ENCODE data around the gene EXOC3L1.

DNA sequence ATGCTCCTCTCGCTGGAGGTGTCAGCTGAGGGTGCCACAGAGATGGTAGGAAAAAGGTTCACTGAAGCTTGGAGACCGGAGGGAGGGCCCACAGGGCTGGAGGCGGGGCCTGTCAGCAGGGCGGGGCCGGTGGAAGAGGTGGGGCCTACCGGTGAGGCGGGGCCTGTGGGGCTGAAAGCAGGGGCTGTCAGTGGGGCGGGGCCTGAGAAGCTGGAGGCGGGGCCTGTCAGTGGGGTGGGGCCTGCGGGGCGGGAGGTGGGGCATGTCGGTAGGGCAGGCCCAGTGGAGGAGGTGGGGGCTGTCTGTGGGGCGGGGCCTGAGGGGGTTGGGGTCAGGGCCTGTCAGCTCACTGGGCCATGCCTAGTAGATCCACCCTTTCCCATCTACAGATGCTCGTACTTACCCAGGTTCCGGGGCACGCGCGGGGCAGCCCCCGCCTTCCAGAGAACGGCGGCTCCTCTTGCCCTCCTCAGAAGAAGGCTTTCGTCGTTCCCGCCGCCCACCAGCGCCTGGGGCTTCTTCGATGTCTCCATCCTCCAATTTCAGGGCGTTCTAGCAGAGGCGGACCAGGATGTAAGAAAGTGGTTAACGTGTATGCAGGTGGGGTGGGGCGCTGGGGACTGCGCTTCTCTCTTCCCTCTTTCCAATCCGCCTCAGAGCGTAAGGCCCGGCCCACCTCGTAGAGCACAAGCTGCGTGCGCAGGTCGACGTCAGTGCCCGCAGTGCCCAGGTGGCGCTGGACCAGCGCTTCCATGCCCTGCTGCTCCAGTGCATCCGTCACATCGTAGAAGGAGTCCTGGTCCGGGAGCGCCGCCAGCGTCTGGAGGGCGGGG, 46.8 kb upstream of the EXOC3L1 start:
- TF ChIP-seq CTCF (IDR thresholded peaks at IDR 0.05; ENCODE audit: low read depth, low read length) = no peak
- TF ChIP-seq MAX (IDR thresholded peaks at IDR 0.05; ENCODE audit: low read depth, low read length) = no peak
- no peak for TF ChIP-seq POLR2A (IDR thresholded peaks at IDR 0.05; ENCODE audit: extremely low read depth, insufficient read length)

Measured in NB4 (cell line).